BE2C (cell line): ENCODE results near the gene SH3PXD2B.
"Not testable (repeated sequence)": the region's sequence is repeated elsewhere in the genome, so short reads cannot be mapped to it uniquely, and the experiment has no call there.

Source experiments
- DNase-seq: peaks from one replicate; pipeline ENCODE4 v3.0.0-alpha.2; 2020
- H3K27me3 ChIP-seq: fragments of 250-450 bp; sonication (Bioruptor Pico); 2 replicates; pipeline ENCODE4 v1.5.1; 2020; ENCODE audit warnings: mild to moderate bottlenecking
- H3K36me3 ChIP-seq: fragments of 250-450 bp; sonication (Bioruptor Pico); 2 replicates; pipeline ENCODE4 v1.5.1; 2020; ENCODE audit warnings: mild to moderate bottlenecking
- H3K4me1 ChIP-seq: fragments of 250-450 bp; sonication (Bioruptor Pico); 2 replicates; pipeline ENCODE4 v1.5.1; 2020
- H3K4me3 ChIP-seq: 2 replicates; pipeline ENCODE4 v1.5.1; 2011; ENCODE audit warnings: low read depth, low read length
- H3K9me3 ChIP-seq: fragments of 250-450 bp; sonication (Bioruptor Pico); 2 replicates; pipeline ENCODE4 v1.5.1; 2020
- CTCF ChIP-seq: IDR thresholded peaks from 2 replicates; pipeline ENCODE4 v1.5.1; 2012; ENCODE audit warnings: mild to moderate bottlenecking, low read depth, low read length

SH3PXD2B gene

GRCh38 chr5:172293054-172293744 is 161.1 kb downstream of the SH3PXD2B start:
- peak; percentile 78 for DNase-seq

GRCh38 chr5:172291837-172292236 is 162.5 kb downstream of the SH3PXD2B start:
- not testable (repeated sequence) for H3K36me3 ChIP-seq, H3K4me3 ChIP-seq, H3K27me3 ChIP-seq, DNase-seq, H3K9me3 ChIP-seq, H3K4me1 ChIP-seq

More at GRCh38 chr5:172293054-172293744, 161.1 kb downstream of the SH3PXD2B start:
- no peaks in the 10 kb centered on the region for H3K36me3 ChIP-seq
- H3K9me3 ChIP-seq: no peaks in the 10 kb centered on the region
- H3K4me3 ChIP-seq: no peak overlapping the region
- peak; percentile 98 for TF ChIP-seq CTCF
- no peaks in the 10 kb centered on the region for H3K4me1 ChIP-seq
- H3K27me3 ChIP-seq: no peaks in the 10 kb centered on the region

GRCh38 chr5:172288465-172288864 is 165.9 kb downstream of the SH3PXD2B start:
- no peak for TF ChIP-seq CTCF
- no peaks in the 10 kb centered on the region for H3K36me3 ChIP-seq
- H3K4me3 ChIP-seq: no peak overlapping the region
- no peaks in the 10 kb centered on the region for H3K9me3 ChIP-seq
- DNase-seq: no peak
- H3K27me3 ChIP-seq: no peaks in the 10 kb centered on the region
- peaks cover 5% of the 10 kb centered on the region for H3K4me1 ChIP-seq

- not testable (repeated sequence) for H3K4me3 ChIP-seq, H3K4me1 ChIP-seq, H3K27me3 ChIP-seq, H3K9me3 ChIP-seq, DNase-seq, H3K36me3 ChIP-seq
Observed at GRCh38 chr5:172287140-172287539, 167.2 kb downstream of the SH3PXD2B start.

GRCh38 chr5:172285226-172286143 is 168.8 kb downstream of the SH3PXD2B start:
- no peaks in the 10 kb centered on the region for H3K9me3 ChIP-seq
- no peak for TF ChIP-seq CTCF
- 0 out of 2 replicates have a peak overlapping the region, but pooled peaks have one; percentile 2 for H3K4me3 ChIP-seq
- peaks cover 5% of the 10 kb centered on the region for H3K4me1 ChIP-seq
- H3K36me3 ChIP-seq: no peaks in the 10 kb centered on the region
- no peaks in the 10 kb centered on the region for H3K27me3 ChIP-seq
- no peak for DNase-seq

- no peaks in the 10 kb centered on the region for H3K9me3 ChIP-seq
- H3K36me3 ChIP-seq: no peaks in the 10 kb centered on the region
- no peak for DNase-seq
- peaks cover 5% of the 10 kb centered on the region for H3K4me1 ChIP-seq
- H3K4me3 ChIP-seq: peak overlapping the region; percentile 74
- no peaks in the 10 kb centered on the region for H3K27me3 ChIP-seq
- no peak for TF ChIP-seq CTCF
Observed at GRCh38 chr5:172284611-172284980, 169.7 kb downstream of the SH3PXD2B start.
